ENCODE measurements around the gene APBA3.

Gene APBA3, protein sequence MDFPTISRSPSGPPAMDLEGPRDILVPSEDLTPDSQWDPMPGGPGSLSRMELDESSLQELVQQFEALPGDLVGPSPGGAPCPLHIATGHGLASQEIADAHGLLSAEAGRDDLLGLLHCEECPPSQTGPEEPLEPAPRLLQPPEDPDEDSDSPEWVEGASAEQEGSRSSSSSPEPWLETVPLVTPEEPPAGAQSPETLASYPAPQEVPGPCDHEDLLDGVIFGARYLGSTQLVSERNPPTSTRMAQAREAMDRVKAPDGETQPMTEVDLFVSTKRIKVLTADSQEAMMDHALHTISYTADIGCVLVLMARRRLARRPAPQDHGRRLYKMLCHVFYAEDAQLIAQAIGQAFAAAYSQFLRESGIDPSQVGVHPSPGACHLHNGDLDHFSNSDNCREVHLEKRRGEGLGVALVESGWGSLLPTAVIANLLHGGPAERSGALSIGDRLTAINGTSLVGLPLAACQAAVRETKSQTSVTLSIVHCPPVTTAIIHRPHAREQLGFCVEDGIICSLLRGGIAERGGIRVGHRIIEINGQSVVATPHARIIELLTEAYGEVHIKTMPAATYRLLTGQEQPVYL

DNA sequence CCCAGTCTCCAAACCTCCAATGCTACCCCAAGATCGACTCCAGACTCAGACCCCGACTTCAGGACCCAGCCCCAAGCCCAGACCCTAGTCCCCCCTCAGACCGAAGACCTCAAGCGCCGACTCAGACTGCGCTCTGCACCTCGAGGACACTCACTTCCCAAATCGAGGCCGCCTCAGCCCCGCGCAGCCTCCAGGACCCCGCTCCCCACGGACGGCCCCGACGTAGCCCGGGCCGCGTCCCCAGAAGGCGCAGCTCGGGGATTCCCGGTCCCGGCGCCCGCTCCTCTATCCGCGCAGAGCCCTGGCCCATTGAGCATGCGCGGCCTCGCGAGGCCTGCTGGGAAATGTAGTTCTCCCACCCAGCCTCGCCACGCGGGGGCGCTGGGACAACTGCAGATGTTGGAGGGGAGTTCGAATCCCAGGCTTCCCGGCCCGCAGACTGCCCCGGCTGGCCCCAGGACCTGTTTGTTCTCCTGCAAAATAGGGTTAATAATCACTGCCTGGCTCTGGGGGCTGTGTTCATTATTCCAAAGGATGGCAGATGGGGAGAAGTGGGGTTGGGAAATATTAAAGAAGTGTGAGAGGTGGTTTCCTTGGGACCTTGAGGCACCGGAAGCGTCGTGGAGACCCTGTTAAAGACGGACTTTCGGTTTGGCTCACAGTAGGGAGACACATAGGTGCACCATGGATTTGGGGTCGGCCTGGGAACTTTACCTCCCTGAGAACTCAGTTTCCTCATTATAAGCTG is at the start of gene APBA3:
TSS of gene APBA3 (minus strand) at position 311 of the 748 bp plus-strand sequence. CDS start 1,428 bp downstream, outside the sequence.
- peak within 1 kb of the TSS; percentile 86 for H3K4me3 ChIP-seq (ENCODE audit: low read depth, low read length)
- TF ChIP-seq MYC (IDR thresholded peaks at IDR 0.05; ENCODE audit: low read depth, low read length), result peak; percentile 74
- peak; percentile 63 for TF ChIP-seq MAX (IDR thresholded peaks at IDR 0.05; ENCODE audit: low read depth, low read length)
- peak; percentile 25 for TF ChIP-seq POLR2A (IDR thresholded peaks at IDR 0.05; ENCODE audit: extremely low read depth, insufficient read length)
- peak; percentile 55 for TF ChIP-seq CTCF (IDR thresholded peaks at IDR 0.05; ENCODE audit: low read depth, low read length)
- DNase-seq (ENCODE audit: low read depth), result peak; percentile 83

DNA sequence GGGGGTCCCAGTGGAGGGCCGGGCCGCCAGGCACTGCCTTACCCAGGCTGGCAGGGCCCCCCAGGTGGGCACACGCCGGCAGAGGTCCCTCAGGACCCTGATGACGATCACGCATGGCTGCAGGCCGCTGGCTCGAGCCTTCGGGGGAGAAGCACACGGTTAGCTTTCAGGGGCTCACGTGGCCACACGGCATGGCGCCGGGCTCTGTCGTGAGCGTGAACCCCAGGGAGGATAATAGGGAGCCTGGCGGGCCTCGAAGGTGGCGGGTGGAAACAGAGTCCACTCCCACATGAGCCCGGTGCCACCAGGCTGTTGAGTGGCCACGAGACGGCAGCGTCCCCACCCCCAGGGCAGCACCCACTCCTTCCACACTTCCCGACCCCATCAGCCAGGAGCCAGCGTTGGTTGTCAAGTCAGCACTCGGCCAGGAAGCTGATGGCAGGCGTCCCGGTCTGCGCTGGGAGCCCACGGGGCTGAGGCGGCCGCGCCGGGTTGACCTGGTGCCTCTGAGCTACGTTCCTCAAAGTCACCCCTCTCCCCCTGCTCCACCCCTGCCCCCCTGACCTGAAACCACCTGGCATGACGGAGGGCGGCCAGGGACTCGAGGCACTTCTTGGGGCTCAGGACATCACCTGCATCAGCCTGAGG is 49.3 kb upstream of the APBA3 start:
- no peak for DNase-seq (ENCODE audit: low read depth)
- no peak overlapping the region for H3K4me3 ChIP-seq (ENCODE audit: low read depth, low read length)
- no peak for TF ChIP-seq CTCF (IDR thresholded peaks at IDR 0.05; ENCODE audit: low read depth, low read length)
- no peak for TF ChIP-seq MAX (IDR thresholded peaks at IDR 0.05; ENCODE audit: low read depth, low read length)
- TF ChIP-seq MYC (IDR thresholded peaks at IDR 0.05; ENCODE audit: low read depth, low read length), result no peak
- no peak for TF ChIP-seq POLR2A (IDR thresholded peaks at IDR 0.05; ENCODE audit: extremely low read depth, insufficient read length)

- no peak for DNase-seq (ENCODE audit: low read depth)
- no peak overlapping the region for H3K4me3 ChIP-seq (ENCODE audit: low read depth, low read length)
- TF ChIP-seq MAX (IDR thresholded peaks at IDR 0.05; ENCODE audit: low read depth, low read length) (no peak), CTCF (IDR thresholded peaks at IDR 0.05; ENCODE audit: low read depth, low read length) (no peak), MYC (IDR thresholded peaks at IDR 0.05; ENCODE audit: low read depth, low read length) (no peak), POLR2A (IDR thresholded peaks at IDR 0.05; ENCODE audit: extremely low read depth, insufficient read length) (no peak)
These were observed 48.6 kb upstream of the APBA3 start for GRCh38 chr19:3809881-3810707.

GRCh38 chr19:3808420-3809143 is 47.1 kb upstream of the APBA3 start:
- no peak for DNase-seq (ENCODE audit: low read depth)
- no peak overlapping the region for H3K4me3 ChIP-seq (ENCODE audit: low read depth, low read length)
- TF ChIP-seq CTCF (IDR thresholded peaks at IDR 0.05; ENCODE audit: low read depth, low read length), result no peak
- no peak for TF ChIP-seq POLR2A (IDR thresholded peaks at IDR 0.05; ENCODE audit: extremely low read depth, insufficient read length)
- TF ChIP-seq MYC (IDR thresholded peaks at IDR 0.05; ENCODE audit: low read depth, low read length), result no peak
- no peak for TF ChIP-seq MAX (IDR thresholded peaks at IDR 0.05; ENCODE audit: low read depth, low read length)

All from NB4 (cell line).